B cell (primary cell): ENCODE measurements around the gene ZNF141.

Source experiments
- EZH2 ChIP-seq: IDR thresholded peaks from 2 replicates; pipeline ENCODE4 v1.6.1; 2012; ENCODE audit warnings: borderline replicate concordance, low read depth, mild to moderate bottlenecking, moderate library complexity, low read length; ENCODE audit not compliant: insufficient read depth, poor library complexity, severe bottlenecking
- TF ChIP-seq, protein P1 (sequence below): fragments of 200-600 bp; IDR thresholded peaks from one replicate; pipeline ENCODE4 v1.8.0; 2022; ENCODE audit warnings: antibody characterized with exemption, mild to moderate bottlenecking

GRCh38 chr4:386708-387105 lies 49.1 kb downstream of the ZNF141 start:
- TF ChIP-seq, protein P1, sequence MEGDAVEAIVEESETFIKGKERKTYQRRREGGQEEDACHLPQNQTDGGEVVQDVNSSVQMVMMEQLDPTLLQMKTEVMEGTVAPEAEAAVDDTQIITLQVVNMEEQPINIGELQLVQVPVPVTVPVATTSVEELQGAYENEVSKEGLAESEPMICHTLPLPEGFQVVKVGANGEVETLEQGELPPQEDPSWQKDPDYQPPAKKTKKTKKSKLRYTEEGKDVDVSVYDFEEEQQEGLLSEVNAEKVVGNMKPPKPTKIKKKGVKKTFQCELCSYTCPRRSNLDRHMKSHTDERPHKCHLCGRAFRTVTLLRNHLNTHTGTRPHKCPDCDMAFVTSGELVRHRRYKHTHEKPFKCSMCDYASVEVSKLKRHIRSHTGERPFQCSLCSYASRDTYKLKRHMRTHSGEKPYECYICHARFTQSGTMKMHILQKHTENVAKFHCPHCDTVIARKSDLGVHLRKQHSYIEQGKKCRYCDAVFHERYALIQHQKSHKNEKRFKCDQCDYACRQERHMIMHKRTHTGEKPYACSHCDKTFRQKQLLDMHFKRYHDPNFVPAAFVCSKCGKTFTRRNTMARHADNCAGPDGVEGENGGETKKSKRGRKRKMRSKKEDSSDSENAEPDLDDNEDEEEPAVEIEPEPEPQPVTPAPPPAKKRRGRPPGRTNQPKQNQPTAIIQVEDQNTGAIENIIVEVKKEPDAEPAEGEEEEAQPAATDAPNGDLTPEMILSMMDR: no peak
- no peak for TF ChIP-seq EZH2
